Right lobe of liver (tissue), 6 donors: ENCODE data around the gene CPLX1. TPM values are rescaled to one million over a fixed set of nuclear protein-coding genes. Genes with fewer than 3 reads are reported as not detected.
"Not testable (repeated sequence)": the region's sequence is repeated elsewhere in the genome, so short reads cannot be mapped to it uniquely, and the experiment has no call there.

Experiments used
- ATAC-seq, 4 donors: fragments of 200-7000 bp; cut with Tn5 transposase; one replicate each; pipeline ENCODE4 v1.9.1; 2020; ENCODE audit warnings: mild to moderate bottlenecking in 4 of 4, moderate library complexity in 4 of 4
- DNase-seq, 3 donors: peaks; one replicate each; pipeline ENCODE4 v3.0.0-alpha.2; 2020
- H3K27ac ChIP-seq, 3 donors: fragments of 200-600 bp; one replicate each; pipeline ENCODE4 v1.8.0; 2022
- H3K27me3 ChIP-seq, 2 donors: fragments of 200-600 bp; one replicate each; pipeline ENCODE4 v1.8.0; 2022
- H3K36me3 ChIP-seq, 4 donors: fragments of 200-600 bp; sonication (generic) in 1 of 4; one replicate each; pipeline versions ENCODE4 v1.5.1 to v1.8.0; 2017 to 2022; ENCODE audit warnings: control low read depth in 1 of 4
- H3K4me1 ChIP-seq, 4 donors: fragments of 200-600 bp; sonication (generic) in 1 of 4; one replicate each; pipeline versions ENCODE4 v1.5.1 to v1.8.0; 2017 to 2022; ENCODE audit warnings: control low read depth in 1 of 4
- H3K4me3 ChIP-seq, 3 donors: fragments of 200-600 bp; one replicate each; pipeline ENCODE4 v1.8.0; 2022
- H3K9me3 ChIP-seq, 4 donors: fragments of 200-600 bp; sonication (generic) in 1 of 4; one replicate each; pipeline versions ENCODE4 v1.5.1 to v1.8.0; 2017 to 2022; ENCODE audit warnings: control low read depth in 1 of 4
- POLR2A ChIP-seq: fragments of 450-650 bp; IDR thresholded peaks from one replicate; pipeline ENCODE4 v1.6.1; 2017; ENCODE audit warnings: antibody characterized with exemption, mild to moderate bottlenecking
- WGBS: methylation state at CpG from one replicate; pipeline ENCODE4 v1.1.6; 2018; ENCODE audit warnings: low coverage, low lambda C conversion rate; ENCODE audit not compliant: insufficient coverage; ENCODE audit errors: missing lambda C conversion rate; 5-methylcytosine and 5-hydroxymethylcytosine counted together
- intact Hi-C, 2 donors: fragments of 100-400 bp; cut with DNase I; formaldehyde crosslinking; loops; one replicate each; pipeline versions ENCODE4 v1.11.2 to v1.14.1; 2022
- total RNA-seq, 6 experiments: library from RNA; depleted of rRNA in 2 of 6; stranded (reverse); fragments of >200 nt in 2 of 6; fragmentation: NEBNext Ultra II Directional in 3 of 6; extraction: Animal tissue kit (Norgen Biotek cat#: 25700) in 3 of 6; gene quantifications; one replicate each; pipeline versions ENCODE4 v1.1.0 to v1.2.4, GENCODE V29; 2016 to 2023
- TF ChIP-seq, protein P1 (sequence below), 4 donors: fragments of 200-600 bp in 3 of 4; fragments of 450-650 bp in 1 of 4; IDR thresholded peaks; one replicate each; pipeline versions ENCODE4 v1.5.1 to v1.8.0; 2016 to 2022; ENCODE audit warnings: antibody characterized with exemption in 4 of 4, mild to moderate bottlenecking in 2 of 4
- donor health status: DM: no; HTN: yes; CAD: no.
- donor health status: DM: no; HTN: no; CAD: no.
- donor health status: DM: no; HTN: no; CAD: no.
- donor health status: DM: no; HTN: yes; CAD: no.
- donor health status: DM: no; HTN: yes; CAD: no.

Gene CPLX1
- total RNA-seq, 6 experiments from 2014 or later, result 0.86 to 3.7 (median 2.4) TPM

DNA sequence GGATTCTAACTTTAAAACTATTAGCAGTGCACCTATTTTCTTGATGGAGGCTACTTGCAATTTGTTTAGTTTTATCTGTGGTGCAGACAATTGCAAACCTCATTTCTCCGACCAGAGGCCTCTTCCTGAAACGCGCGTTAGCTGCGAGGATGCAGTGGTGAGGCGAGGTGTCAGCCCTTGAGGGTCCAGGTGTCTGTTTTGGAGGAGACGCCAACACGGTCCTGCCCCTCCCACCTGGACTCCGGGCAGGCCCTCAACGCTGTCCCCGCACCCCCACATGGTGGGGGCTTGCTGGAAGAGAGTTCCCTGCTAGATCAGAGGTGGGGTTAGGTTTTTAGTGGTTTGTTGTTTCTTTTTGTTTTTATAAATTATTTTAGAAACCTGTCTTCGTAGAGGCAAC, 85.9 kb downstream of the CPLX1 start:
- no peak for DNase-seq
- H3K27ac ChIP-seq, result no peak overlapping the region
- H3K9me3 ChIP-seq, result no peaks in the 10 kb centered on the region
- no peak for TF ChIP-seq POLR2A
- TF ChIP-seq, protein P1, sequence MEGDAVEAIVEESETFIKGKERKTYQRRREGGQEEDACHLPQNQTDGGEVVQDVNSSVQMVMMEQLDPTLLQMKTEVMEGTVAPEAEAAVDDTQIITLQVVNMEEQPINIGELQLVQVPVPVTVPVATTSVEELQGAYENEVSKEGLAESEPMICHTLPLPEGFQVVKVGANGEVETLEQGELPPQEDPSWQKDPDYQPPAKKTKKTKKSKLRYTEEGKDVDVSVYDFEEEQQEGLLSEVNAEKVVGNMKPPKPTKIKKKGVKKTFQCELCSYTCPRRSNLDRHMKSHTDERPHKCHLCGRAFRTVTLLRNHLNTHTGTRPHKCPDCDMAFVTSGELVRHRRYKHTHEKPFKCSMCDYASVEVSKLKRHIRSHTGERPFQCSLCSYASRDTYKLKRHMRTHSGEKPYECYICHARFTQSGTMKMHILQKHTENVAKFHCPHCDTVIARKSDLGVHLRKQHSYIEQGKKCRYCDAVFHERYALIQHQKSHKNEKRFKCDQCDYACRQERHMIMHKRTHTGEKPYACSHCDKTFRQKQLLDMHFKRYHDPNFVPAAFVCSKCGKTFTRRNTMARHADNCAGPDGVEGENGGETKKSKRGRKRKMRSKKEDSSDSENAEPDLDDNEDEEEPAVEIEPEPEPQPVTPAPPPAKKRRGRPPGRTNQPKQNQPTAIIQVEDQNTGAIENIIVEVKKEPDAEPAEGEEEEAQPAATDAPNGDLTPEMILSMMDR (IDR thresholded peaks at IDR 0.05), result no peak
- H3K4me1 ChIP-seq, result no peaks in the 10 kb centered on the region
- ATAC-seq, result no peak
- H3K4me3 ChIP-seq, result no peak overlapping the region
- intact Hi-C loops, result no loop called here
- 93% methylated on average over 3 of the region's 12 CpGs for WGBS
- no peaks in the 10 kb centered on the region for H3K27me3 ChIP-seq
- peaks cover 0 to 23% (median 11%) of the 10 kb centered on the region in 4 donors for H3K36me3 ChIP-seq

DNA sequence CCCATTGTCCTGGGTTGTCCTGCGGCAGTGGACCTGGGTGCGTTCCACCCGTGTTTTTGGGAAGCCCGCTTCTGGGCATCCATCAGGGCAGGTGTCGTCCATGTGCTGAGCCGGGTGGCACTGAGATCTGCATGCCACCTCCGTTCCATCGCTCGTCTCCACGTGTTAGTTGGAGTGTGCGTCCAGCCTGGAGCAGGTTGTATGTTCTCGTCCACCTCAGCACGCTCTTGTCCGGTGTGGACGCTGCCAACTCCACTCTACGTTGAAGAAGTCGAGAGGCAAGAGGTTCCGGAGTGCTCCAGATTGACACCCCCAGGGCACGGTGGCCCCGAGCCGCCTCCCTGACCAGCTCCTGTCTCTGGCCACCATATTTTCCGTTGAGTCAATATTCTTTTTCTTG, 86.4 kb downstream of the CPLX1 start:
- WGBS, result 89% methylated on average over 4 of the region's 22 CpGs
- no peak for DNase-seq
- no peaks in the 10 kb centered on the region for H3K27me3 ChIP-seq
- H3K4me3 ChIP-seq, result no peak overlapping the region
- no peaks in the 10 kb centered on the region for H3K4me1 ChIP-seq
- H3K36me3 ChIP-seq, result peaks cover 0 to 28% (median 16%) of the 10 kb centered on the region in 4 donors
- no peaks in the 10 kb centered on the region for H3K9me3 ChIP-seq
- no peak for ATAC-seq
- no peak overlapping the region for H3K27ac ChIP-seq
- intact Hi-C loops, result no loop called here
- TF ChIP-seq, protein P1 (IDR thresholded peaks at IDR 0.05), result no peak
- TF ChIP-seq POLR2A, result no peak

DNA sequence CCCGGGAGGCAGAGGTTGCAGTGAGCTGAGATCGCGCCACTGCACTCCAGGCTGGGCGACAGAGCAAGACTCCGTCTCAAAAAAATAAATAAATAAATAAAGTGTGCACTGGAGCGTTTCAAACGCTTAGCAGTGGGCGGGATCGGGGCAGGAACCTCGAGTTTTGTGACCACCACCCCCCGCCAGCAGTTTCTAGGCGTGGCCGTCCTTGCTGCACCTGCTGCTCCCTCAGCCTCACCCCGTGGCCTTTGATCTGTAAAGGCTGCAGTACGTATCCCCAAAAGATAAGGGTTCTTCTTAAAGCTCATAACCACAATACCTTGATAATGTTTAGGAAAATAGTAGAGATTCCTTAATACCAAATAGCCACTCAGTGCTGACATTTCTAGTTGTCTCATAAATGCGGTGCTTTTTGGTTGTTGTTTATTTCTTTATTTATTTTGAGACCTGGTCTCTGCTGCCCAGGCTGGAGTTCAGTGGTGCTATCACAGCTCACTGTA, 87.1 kb downstream of the CPLX1 start:
- H3K4me3 ChIP-seq, result no peak overlapping the region
- WGBS, result 69% methylated on average over 7 of the region's 16 CpGs
- no peak overlapping the region for H3K27ac ChIP-seq
- TF ChIP-seq, protein P1 (IDR thresholded peaks at IDR 0.05), result no peak
- no peak for TF ChIP-seq POLR2A
- intact Hi-C loops, result no loop called here
- ATAC-seq, result no peak
- no peak for DNase-seq
- H3K4me1 ChIP-seq, result no peaks in the 10 kb centered on the region
- H3K27me3 ChIP-seq, result no peaks in the 10 kb centered on the region
- H3K9me3 ChIP-seq, result no peaks in the 10 kb centered on the region
- peaks cover 0 to 35% (median 17%) of the 10 kb centered on the region in 4 donors for H3K36me3 ChIP-seq

DNA sequence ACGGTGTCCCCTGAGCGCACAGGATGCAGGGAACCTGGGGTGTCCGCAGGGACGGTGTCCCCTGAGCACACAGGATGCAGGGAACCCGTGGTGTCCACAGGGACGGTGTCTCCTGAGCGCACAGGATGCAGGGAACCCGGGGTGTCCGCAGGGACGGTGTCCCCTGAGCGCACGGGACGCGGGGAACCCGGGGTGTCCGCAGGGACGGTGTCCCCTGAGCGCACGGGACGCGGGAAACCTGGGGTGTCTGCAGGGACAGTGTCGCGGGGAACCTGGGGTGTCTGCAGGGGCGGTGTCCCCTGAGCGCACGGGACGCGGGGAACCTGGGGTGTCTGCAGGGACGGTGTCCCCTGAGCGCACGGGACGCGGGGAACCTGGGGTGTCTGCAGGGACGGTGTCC, 89.4 kb downstream of the CPLX1 start:
- ATAC-seq, intact Hi-C loops, H3K9me3 ChIP-seq, H3K4me3 ChIP-seq, H3K27me3 ChIP-seq, H3K27ac ChIP-seq, DNase-seq, H3K4me1 ChIP-seq: not testable (repeated sequence)
- 95% methylated on average over 8 of the region's 34 CpGs for WGBS
- peaks cover 0 to 51% (median 22%) of the 10 kb centered on the region in 4 donors for H3K36me3 ChIP-seq

DNA sequence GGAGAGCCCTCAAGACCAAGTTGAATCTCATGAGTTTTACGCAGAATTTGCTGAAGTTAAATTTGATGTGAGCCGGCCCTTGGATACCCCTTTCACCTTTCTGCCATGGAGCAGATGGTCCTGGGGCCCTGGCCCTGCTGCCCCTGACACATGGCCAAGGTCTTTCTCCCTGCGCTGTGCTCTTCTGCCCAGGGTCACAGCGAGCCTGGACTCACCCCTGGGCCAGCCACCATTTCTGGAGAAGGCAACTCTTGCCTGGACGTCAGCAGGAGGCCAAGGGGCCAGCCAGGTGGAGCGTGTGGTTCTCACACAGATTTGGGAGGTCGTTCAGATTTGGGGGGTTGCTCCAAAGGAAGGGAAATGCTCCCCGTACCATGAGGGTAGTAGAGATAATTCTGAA, 90.3 kb downstream of the CPLX1 start:
- DNase-seq, result no peak
- no peaks in the 10 kb centered on the region for H3K9me3 ChIP-seq
- peaks cover 0 to 52% (median 25%) of the 10 kb centered on the region in 4 donors for H3K36me3 ChIP-seq
- no peaks in the 10 kb centered on the region for H3K27me3 ChIP-seq
- H3K4me1 ChIP-seq, result no peaks in the 10 kb centered on the region
- H3K27ac ChIP-seq, result no peak overlapping the region
- TF ChIP-seq POLR2A, result no peak
- TF ChIP-seq, protein P1 (IDR thresholded peaks at IDR 0.05), result no peak
- ATAC-seq, result no peak
- intact Hi-C loops, result no loop called here
- WGBS, result 100% methylated on average over 4 of the region's 8 CpGs
- no peak overlapping the region for H3K4me3 ChIP-seq

Other genes starting within 250 kb of the CPLX1 start
- gene TMEM271, start 249.8 kb downstream of the CPLX1 start, total RNA-seq, result not detected
- 1 to 10 TPM in 1 of 6 experiments, under 1 TPM in 4, not detected in 1; 0.24 to 1.9 (median 0.76) TPM for gene PDE6B, start 200.6 kb downstream of the CPLX1 start, total RNA-seq
- gene ATP5ME, start 151.9 kb downstream of the CPLX1 start, total RNA-seq, result 100 to 1,000 TPM in 4 of 6 experiments, 10 to 100 TPM in 2; 78.2 to 225 (median 162) TPM
- gene MYL5, start 151.6 kb downstream of the CPLX1 start, total RNA-seq, result 1 to 10 TPM; 6.9 to 9.2 (median 8.4) TPM
- gene SLC49A3, start 137.0 kb downstream of the CPLX1 start, total RNA-seq, result 1 to 10 TPM; 2.9 to 9.0 (median 5.2) TPM
- gene PCGF3, start 120.3 kb downstream of the CPLX1 start, total RNA-seq, result 10 to 100 TPM; 13.0 to 23.5 (median 14.7) TPM
- 10 to 100 TPM; 53.2 to 85.0 (median 64.5) TPM for gene GAK, start 106.2 kb upstream of the CPLX1 start, total RNA-seq
- 10 to 100 TPM; 22.0 to 31.8 (median 23.6) TPM for gene TMEM175, start 106.3 kb upstream of the CPLX1 start, total RNA-seq
- gene DGKQ, start 147.4 kb upstream of the CPLX1 start, total RNA-seq, result 10 to 100 TPM in 1 of 6 experiments, 1 to 10 TPM in 5; 4.6 to 10.5 (median 5.7) TPM
- gene IDUA, start 160.9 kb upstream of the CPLX1 start, total RNA-seq, result 10 to 100 TPM in 3 of 6 experiments, 1 to 10 TPM in 3; 4.7 to 15.1 (median 11.0) TPM
- 10 to 100 TPM in 5 of 6 experiments, 1 to 10 TPM in 1; 9.6 to 30.9 (median 23.0) TPM for gene SLC26A1, start 167.3 kb upstream of the CPLX1 start, total RNA-seq
- 10 to 100 TPM; 27.9 to 60.1 (median 45.7) TPM for gene FGFRL1, start 185.5 kb upstream of the CPLX1 start, total RNA-seq